Measurements from ENCODE around the gene QSOX2.
"Not testable (repeated sequence)": the region's sequence is repeated elsewhere in the genome, so short reads cannot be mapped to it uniquely, and the experiment has no call there.

QSOX2 gene

DNA sequence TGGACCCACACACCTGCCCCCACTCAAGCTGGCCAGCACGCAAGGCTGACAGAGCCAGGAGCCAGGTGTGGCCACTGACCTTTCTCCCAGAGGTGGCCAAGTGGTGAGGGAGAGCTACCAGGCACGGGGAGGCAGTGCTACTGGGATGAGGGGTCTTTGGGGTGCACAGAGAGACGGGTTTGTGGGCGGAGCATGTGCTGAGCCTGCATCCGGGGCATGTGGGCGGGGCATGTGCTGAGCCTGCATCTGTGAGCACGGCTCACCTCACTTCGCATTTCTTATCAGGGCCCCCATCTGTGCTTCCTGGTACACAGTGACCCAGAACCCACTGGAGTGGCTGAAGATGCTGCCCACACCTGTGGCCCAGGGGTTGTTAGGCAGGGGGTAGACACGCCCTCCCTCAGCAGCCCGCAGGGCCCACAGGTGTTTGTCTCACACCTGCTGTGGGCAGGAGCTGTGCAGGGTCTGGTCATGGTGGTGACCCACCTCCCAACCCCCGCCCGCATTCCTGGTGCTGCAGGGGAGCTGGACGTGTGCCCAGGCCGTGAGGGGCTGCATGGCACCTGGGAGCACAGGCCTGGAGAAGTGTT lies 36.8 kb upstream of the QSOX2 start:
- DNase-seq: peak; percentile 14

DNA sequence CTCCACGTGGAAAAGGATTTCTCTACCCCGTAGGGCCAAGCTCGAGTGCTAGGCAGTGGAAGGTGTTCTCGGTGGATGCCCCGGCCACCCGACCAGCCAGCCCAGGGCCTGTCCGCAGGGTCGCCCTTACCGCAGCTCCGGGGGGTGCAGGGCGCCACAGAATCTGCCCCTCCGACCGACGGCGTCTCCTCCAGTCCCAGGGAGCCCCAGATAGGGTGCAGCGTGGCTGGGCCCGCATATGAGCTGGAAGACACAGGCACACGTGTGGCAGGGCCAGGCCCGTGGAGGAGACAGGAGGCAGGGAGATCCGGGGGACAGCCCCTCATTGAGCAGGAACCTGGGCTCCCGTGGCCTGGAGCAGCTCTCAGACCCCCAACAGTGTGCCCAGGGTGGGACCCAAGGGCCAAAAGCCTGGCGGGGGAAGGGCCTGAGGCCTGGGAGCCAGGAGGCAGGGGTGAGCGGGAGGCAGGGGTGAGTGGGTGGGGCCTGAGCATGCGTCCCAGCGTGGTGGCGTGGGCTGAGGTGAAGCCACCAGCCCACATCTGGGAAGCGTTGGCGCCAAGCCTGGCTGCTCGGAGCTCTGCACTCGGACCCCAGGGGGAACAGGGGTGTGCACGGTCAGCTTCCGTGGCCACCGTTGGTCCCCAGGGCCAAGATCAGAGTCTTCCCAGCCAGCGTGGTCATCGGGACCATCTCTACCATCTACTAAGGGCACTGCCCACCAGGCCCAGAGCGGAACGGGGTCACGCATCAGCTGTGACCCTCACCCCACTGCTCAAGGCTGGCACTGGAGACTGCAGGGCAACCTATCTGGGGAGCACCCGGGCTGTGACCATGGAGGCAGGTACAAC lies 36.0 kb upstream of the QSOX2 start:
- no peak for DNase-seq

DNA sequence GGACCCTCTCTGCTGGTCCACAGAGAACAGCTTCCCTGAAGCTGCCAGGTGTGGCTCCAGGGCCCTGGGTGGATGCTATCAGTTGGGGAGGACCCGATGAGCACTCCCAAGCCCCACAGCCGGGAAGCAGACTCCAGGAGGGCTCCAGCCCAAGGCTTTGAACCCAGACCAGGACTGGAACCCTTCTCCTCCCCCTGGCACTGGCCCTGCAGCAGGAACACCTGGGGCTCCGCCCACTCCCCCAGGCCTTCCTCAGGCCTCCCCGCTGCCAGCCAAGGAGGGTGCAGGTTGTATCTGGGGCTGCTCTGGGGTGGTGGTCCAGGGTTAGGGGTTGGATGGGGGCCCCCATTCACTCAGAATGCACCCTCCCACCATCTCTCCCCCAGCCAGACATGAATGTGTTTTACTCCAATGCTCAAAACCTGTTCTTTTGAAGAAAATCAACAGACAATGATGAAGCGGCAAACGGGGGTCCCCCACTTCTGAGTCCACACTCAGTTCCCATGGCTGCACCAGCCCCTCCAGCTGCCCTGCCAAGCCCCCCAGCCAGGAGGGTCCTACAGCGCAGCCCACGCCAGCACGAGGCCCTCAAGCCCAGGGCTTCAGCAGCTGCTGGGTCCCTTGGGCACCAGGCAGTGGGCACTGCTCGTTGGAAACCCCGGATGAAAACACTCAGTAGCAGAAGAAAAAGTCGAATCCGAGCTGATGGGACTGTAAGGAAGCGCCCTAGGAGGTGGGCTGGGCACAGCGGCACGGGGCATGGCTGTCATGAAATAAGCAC lies 35.1 kb upstream of the QSOX2 start:
- DNase-seq: no peak

DNA sequence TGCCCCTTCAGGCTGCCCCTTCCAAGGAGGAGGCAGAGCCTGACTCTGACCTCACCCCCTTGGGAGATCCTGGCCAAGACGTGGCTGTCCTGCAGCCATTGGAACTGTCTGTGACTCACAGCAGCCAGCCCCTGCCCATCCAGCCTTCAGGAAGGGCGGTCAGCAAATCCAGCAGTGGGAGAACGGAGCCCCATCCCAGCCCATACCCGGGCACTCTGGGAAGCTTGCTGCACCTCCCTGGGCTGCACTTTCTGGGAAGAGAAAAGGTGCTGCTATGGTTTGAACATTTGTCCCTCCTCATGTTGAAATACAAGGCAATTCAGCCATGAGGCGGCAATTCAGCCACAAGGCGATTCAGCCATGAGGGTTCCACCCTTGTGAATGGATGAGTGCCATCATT lies 33.9 kb upstream of the QSOX2 start:
- no peak for DNase-seq

DNA sequence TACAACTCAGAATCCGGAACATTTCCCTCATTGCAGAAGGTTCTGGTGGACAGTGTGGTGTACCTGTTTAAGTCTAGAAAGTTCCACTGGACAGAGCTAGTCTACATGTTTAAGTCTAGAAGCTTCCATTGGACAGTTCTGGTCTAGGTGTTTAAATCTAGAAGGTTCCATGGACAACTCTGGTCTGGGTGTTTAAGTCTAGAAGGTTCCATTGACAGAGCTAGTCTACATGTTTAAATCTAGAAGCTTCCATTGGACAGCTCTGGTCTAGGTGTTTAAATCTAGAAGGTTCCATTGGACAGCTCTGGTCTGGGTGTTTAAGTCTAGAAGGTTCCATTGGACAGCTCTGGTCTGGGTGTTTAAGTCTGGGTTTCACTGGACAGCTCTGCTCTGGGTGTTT lies 33.3 kb upstream of the QSOX2 start:
- DNase-seq: no peak

DNA sequence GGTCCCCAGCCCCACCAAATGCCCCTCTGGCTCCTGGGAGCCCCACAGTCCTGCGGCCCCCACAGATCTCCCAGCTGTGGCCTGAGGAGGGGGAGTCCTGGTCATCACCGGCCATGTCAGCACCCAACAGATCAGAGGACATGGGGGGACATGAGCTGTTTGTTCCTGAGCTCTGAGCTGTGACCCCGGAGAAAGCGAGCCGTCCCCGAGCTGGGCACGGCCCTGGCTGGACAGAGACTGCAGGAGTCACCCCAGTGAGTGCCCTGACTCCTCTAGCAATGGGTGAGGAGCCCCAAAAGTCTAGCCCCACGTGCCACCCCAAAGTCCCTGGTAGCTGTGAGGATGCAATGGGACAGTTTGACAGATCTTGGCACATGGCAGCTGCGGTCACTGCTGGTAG lies 32.6 kb upstream of the QSOX2 start:
- DNase-seq: no peak

DNA sequence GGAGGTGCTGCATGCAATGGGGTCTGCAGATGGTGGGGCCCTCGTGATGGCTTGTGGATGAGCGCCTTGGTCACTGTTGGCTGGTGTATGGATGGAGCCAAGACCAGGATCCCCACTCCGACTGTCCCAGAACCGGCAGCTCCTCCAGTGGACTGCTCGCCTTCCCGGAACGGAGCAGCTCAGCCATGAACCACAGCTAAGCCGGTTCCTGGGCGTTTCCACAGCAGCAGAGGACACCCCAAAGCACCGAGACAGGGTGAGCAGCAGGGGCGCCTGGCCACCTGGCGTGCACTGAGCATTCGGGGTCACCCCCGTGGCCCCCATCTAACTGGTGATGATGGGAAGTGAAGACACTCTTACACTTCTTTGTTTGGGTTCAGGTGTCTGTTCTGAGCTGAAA lies 32.1 kb upstream of the QSOX2 start:
- DNase-seq: no peak

DNA sequence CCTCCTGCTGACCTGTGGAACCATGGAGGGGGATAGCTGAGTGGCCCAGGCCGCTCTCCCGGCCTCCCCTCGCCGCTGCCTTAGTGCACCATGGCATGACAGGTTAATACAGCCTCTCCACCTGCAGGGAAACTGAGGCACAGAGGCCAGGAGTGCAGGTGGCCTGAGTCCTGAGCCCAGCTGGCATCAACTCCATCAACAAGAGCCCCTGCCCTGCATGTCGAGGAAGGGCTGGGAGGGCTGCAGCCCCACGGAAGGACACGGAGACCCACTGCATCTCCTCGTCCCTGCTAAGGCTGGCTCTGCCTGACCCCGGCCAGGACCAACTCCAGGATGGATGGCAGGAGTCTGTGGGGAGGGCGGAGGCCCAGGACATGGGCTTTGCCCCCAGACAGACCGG lies 31.1 kb upstream of the QSOX2 start:
- DNase-seq: no peak

DNA sequence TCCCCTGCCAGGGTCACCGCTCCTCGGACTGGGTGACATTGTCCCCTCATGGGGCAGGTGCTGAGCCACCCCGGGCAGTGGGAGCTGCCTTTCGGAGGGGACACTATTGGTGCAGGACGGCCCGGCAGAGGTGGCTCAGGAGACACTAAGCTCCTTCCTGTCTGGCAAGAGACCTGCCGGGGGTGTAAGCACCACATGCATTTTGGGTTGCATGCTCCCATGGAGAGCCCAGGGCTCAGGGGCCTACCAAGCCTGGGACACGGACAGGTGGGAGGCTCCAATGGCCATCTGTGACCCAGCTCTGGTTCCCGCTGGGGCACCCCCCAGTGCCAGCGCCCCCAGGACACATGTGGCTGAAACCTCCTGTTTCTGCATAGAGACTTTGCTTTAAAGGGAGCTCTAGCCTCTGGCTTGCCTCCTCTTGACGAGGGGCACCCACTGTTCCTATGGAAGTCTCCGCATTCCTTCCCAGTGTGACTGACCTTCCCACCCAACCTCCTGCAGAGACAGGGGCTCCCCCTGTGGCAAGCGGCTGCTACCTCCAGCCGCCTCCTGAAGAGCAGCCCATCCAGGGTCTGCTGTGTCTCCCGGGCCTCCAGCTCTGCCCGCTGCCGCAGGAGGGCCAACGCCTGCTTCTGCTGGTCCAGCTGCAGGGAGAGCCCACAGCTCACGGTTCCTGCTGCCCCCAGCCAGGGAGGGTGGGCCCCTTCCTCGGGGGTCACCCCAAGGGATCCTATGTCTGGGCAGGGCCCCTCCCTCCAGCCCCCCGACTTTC lies 30.2 kb upstream of the QSOX2 start:
- no peak for DNase-seq

DNA sequence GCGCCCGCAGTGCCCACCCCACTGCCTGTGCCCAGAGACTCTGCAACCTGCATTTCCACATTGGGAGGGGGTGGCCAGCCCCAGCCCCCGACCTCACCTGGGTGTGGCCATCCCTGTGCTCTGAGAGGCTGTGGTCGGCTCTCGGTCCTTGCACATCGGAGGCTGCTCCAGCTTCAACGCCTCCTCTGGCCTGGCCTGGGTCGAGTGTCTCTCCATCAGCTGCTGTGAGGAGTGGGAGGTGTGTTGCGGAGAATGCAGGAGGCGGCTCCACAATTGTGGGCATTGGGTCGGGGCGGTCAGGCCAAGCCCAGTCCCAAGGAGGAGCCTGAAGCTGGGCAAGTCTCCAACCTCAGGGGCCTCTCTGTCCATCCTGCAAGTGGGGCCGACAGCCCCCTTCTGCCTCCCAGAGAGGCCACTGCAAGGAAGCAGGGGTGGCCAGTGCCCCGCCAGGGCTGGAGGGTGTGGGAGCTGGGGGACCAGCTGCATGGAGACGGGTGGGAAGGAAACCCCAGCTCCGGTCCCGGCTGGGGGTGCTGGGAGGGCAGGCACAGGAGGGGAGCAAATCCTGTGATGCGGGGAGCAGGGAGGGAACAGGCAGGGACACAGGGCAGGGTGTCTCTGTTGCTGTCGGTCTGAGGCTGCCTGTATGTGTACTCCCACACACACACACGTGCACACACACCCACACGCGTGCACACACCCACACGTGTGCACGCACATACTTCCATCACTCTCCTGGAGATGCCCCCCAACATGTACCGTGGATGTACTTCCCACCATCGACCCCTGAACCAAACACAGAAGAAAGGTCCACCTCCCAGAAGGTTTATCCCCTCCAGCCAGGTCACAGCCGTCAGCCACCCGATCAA lies 29.4 kb upstream of the QSOX2 start:
- no peak for DNase-seq

DNA sequence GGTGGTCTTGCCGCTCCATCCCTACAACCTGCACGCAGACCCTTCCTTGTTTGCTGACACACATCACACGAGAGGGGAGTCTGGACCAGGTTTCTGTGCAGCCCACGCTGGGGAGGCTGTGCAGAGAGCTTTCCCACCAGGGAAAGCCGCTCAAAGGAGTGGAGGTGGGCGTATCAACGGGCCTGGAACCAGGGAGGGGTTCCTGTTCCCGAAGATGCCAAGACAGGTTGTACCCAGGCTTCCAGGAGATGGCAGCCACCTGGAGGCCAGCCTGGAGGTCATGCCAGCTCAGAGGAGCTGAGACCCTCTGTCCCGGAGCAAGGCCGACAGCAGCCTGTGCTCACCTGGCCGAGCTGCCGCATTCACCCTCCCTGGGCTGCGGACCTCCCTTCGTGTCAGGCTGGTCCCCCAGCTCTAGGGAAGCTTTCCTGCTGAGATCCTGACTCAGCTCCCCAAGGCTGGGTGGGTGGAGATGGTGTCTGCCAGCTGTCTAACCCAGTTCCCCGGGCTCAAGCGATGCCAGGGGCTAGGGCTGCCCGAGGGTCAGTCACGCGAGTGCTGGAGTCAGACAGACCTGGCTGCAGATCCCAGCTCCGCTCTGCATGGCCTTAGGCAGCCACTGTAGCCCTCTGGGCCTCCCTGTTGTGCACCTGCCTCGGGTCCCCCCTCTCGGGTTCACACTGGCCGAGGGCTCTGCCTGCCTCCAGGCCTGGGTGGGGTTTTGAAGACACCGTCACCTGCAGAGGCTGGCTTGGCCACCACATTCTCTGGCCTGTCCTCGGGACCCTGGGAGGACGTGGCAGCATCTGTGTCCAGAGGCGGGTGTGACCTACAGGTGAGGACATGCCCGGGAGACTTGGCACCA lies 28.5 kb upstream of the QSOX2 start:
- DNase-seq: no peak

DNA sequence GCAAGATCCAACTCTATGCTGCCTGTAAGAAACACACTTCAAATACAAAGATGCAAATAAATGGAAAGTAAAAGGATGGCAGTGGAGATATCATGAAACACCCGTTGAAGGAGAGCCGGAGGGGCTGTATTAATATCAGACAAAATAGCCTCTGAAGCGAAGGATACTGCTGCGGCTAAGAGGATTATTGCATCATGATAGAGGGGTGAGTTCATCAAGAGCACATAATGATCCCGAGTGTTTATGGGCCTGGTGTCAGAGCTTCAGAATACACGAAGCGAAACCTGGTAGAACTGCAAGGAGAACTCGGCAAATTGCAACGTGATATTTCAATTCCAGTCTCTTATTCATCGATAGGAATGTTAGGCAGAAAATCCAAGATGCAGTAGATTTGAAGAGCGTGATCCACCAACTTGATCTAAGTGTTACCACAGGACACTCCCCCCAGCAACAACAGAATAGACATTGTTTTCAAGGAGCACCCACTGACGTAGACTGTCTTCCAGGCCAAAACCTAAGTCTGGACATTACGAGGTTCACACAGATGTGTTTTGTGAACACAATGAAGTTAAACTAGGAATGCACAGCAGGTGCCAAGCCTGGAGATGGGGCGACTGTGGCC lies 27.7 kb upstream of the QSOX2 start:
- no peak for DNase-seq

DNA sequence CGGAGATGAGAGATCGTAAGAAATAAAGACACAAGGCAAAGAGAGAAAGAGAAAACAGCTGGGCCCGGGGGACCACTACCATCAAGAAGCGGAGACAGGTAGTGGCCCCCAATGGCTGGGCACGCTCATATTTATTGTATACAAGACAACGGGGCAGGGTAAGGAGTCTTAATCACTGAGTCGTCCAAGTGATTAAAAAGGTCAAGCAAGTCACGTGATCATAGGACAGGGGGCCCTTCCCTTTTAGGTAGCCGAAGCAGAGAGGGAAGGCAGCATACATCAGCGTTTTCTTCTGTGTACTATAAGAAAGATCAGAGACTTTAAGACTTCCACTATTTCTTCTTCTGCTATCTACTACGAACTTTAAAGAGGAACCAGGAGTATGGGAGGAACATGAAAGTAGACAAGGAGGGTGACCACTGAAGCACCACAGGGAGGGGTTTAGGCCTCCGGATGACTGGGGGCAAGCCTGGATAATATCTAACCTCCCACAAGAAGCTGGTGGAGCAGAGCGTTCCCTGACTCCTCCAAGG lies 24.6 kb upstream of the QSOX2 start:
- no peak for DNase-seq

DNA sequence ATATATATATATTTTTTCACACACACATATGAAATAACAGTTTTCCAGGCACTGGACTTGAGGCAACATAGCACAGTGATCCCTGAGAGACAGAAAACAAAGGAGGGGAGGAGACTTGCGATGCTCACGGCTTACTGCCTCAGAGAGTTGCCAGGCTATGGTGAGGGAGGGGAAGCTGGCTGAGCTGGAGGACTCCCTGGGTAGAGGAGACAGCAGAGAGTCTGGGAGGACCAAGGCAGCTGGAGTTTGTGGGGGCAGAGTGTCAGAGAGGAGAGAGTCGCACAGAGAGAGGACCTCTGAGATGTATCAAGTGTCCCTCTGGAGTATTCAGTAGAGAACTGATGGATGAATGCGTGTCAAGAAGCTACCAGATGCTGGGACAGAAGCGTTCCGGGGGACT lies 23.1 kb upstream of the QSOX2 start:
- DNase-seq: peak; percentile 73

DNA sequence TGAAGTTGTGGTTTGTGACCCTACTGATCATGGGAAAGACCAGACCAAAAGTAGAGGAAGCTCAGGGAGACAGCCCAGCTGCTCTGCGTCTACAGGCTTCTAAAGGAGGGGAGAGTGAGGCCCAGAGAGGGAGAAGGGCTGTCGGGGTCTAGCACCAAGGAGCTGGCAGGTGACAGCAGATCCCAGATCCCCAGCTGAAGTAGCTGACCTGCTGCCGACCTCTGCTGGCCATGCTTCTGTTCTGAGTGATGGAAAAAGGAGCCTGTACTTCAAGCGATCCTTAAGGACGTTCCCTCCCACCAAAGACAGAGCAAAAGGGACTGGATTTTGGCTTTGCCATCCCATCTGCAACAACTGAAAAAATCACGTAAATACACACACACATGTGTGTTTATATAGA lies 22.7 kb upstream of the QSOX2 start:
- no peak for DNase-seq

DNA sequence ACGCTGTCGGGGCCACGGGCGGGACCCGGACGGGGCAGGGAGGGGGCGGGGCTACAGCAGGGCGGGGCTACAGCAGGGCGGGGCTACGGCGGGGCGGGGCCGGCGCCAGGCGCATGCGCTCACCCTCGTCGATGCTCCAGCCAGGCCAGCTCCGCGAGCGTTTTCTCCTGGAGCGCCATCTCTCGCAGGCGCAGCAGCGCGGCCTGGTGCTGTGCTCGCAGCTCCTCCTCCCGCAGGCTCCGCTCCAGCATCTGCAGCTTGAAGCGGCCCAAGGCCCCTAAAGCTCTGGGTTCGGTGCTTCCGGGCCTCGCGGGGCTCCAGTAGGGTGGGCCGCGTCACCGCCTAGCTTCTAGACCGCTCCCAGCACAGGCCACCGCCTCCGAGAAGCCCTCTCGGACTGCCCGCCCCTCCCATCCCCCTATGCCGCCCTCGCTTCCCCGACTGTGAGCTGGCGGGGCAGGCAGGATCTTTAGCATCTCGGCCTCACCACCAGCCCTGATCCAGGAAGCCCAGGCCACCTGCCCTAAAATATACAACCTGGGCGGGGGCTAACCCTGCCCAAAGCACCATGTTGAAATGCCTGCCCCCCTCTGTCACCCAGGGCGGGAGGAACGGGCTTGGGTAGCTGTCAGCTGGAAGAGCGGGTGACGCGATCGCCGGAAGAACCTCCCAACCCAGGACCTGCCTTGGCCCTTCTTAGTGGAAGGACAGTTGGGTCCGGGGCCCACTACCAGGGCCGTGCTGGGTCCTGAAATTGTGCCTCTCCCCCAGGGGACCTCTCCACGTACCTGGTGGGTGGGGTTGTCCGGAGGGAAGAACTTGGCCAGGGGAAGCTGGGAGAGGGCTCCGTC lies 21.9 kb upstream of the QSOX2 start:
- DNase-seq: no peak

DNA sequence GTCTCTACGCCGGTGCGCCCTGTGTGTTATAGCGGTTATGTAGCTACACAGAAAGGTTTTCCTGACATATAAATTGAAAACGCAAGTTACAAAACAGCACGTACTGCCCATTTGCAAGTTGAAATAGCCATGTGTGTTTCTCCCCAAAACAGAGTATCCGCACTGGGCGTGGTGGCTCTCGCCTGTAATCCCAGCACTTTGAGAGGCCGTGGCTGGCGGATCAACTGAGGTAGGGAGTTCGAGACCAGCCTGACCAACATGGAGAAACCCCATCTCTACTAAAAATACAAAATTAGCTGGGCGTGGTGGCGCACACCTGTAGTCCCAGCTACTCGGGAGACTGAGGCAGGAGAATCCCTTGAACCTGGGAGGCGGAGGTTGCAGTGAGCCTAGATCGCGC lies 21.0 kb upstream of the QSOX2 start:
- DNase-seq: not testable (repeated sequence)

DNA sequence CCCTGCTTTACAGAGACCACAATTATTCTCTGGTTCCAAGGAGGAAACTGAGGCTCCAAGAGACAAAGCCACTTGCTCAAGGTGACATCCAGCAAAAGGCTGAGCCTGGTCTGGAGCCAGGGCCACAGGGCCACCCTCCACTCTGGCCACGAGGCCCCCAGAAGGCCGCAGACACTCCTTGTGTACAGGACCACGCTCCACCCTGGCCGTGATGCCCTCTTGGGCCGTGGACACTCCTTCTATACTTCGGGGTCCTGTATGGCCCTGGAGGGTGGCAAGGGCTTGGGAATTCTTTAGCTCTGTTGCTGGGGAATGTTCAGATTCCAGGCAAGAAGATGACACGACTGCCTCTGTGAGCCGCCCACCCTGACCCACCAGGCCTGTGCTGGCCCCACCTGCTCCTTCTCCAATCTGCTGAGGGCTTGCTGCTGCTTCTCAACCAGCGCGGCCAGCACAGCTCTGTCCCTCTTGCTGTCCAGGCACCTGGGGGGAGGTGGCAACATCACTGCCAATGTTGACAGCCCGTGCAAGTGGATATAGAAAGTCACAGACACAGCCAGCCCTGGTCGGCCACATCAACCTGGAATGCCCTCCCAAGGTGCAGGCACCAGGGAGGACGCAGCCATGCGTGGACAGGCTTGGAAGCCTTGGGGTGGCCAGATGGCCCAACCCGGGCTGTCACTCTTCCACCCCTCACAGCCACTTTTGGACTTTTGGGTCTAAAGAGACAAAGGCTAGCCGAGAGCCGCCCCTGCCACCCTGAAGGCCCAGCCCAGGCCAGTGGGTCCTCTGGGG lies 20.1 kb upstream of the QSOX2 start:
- no peak for DNase-seq
